Measurements from ENCODE around the gene FAM222A.

Gene FAM222A

DNA sequence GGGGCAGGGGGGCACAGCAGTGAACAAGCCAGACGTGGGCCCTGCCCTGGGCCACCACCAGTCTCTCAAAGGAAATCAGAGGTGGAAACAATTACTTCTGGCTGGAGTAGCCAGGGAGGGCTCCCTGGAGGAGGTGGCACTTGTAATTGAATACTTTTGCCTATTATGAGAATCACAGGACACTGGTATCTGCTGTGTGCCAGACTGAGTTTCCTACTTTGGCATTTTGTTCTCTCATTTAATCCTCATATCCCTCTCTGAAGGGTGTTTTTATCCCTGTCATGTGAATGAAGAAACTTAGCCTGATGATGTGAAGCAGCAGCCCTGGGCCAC lies 7.2 kb downstream of the FAM222A start:
- H3K27me3 Mint-ChIP-seq: peaks cover 11% of the 10 kb centered on the region
- no peaks in the 10 kb centered on the region for H3K36me3 Mint-ChIP-seq
- no peaks in the 10 kb centered on the region for H3K9me3 Mint-ChIP-seq
- H3K4me3 Mint-ChIP-seq: no peak overlapping the region
- DNase-seq (ENCODE audit: low spot score in 2 of 2): no peak
- no peaks in the 10 kb centered on the region for H3K4me1 Mint-ChIP-seq
- H3K27ac Mint-ChIP-seq: no peak overlapping the region
- ATAC-seq (ENCODE audit: low read depth): no peak

DNA sequence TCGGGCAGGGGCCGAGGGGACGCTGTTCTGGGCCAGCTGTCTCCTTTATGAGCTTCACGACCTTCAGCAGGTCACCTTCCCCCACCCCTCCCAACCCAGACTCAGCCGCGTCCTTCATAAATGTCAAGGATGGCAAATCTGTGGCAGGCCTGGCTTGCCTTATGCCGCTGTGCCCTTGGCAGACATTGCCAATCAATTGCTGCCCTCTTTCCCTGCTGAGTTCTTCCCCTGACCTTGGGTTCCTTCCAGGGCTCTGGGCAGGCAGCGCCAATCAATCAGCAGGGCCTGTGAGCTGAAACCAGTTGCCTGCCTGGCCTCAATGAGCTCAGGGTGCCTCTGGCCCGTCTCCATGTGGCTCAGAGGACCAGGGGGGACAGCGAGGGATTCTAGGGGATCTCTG lies 7.7 kb downstream of the FAM222A start:
- Mint-ChIP-seq H3K9me3 (no peaks in the 10 kb centered on the region), H3K27ac (no peak overlapping the region), H3K27me3 (peaks cover 11% of the 10 kb centered on the region), H3K4me3 (no peak overlapping the region), H3K4me1 (no peaks in the 10 kb centered on the region), H3K36me3 (no peaks in the 10 kb centered on the region)
- ATAC-seq (ENCODE audit: low read depth): no peak
- no peak for DNase-seq (ENCODE audit: low spot score in 2 of 2)

DNA sequence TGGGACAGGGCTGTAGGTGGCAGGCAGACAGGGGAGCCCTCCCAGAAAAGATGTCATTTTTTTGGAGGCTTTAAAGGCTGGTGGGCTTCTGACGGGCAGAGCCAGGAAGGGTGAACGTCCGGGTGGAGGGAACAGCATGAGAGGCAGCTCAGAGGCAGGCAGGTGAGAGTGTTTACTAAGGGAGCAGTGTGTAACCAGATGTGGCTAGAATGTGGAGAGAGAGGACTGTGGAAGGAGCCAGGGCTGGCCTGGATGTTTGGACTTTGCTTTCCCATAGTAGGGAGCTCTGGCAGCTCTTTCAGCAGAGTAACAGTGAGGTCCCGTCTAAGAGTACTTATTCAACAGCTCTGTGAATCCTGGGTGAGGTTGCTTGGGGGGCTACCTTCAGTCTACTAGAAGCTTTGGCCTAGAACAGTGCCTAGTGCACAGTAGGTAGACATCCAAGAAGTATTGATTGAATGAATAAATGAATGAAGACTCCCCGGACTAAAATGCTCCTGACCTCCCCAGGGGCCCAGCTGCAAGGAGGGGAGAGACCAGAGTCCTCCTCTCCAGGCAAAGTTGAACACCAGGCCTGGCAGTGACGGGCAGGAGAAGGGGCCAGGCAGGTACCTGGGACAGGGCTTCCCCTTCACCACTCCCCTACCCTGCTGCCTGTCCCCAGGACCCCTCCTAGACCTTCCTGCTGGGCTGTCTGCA lies 8.5 kb downstream of the FAM222A start:
- H3K4me1 Mint-ChIP-seq: no peaks in the 10 kb centered on the region
- H3K27me3 Mint-ChIP-seq: peaks cover 9% of the 10 kb centered on the region
- no peaks in the 10 kb centered on the region for H3K36me3 Mint-ChIP-seq
- H3K4me3 Mint-ChIP-seq: no peak overlapping the region
- no peak overlapping the region for H3K27ac Mint-ChIP-seq
- ATAC-seq (ENCODE audit: low read depth): no peak
- H3K9me3 Mint-ChIP-seq: no peaks in the 10 kb centered on the region
- no peak for DNase-seq (ENCODE audit: low spot score in 2 of 2)

DNA sequence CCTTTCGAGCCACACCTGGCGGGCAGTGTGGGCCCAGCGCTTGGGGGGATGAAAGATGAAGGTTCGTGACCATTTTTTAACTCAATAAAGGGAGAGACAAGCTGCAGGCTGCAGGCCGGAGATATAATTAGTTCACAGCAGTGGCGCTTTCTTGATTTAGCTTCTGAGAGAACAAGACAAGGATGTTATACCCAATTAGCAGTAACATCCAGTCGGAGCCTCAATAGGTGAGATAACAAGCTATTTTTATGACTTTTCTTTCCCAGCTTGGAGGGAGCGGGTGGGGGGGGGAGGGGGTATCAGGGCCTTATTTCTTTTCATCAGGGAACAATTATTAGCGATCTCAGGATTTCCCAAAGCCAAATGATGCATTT lies 9.1 kb downstream of the FAM222A start:
- Mint-ChIP-seq H3K27me3 (peaks cover 4% of the 10 kb centered on the region), H3K4me3 (no peak overlapping the region), H3K36me3 (no peaks in the 10 kb centered on the region), H3K4me1 (no peaks in the 10 kb centered on the region), H3K27ac (no peak overlapping the region), H3K9me3 (no peaks in the 10 kb centered on the region)
- DNase-seq (ENCODE audit: low spot score in 2 of 2) (no peak), ATAC-seq (ENCODE audit: low read depth) (no peak)

DNA sequence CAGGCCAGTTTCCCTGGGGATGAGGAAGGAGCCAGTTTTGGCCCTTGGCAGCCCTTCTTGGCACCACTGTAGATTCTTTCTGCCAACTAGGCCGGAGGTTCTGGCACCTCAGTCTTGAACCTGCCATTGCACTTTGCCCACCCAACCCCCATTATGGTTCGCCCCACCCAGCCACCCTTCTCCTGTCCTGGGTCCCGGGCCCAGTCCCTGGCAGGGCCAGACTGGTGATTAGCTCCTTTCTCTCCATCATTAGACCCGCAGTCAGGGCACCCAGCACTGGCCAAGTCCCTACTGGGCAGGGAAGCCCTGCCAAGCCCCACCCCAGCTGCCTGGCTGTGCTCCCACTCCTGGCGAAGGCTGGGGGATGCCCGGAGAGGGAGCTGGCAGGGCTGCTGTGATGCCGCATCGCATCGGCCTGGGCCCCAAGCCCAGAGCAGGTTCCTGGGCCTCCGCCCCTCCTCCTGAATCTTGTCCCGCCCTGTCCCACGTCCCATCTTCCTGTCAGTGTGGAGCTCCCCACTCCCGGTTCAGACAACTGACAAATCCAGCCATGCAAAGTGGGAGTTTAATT lies 9.8 kb downstream of the FAM222A start:
- H3K36me3 Mint-ChIP-seq: no peaks in the 10 kb centered on the region
- H3K27ac Mint-ChIP-seq: no peak overlapping the region
- H3K4me3 Mint-ChIP-seq: no peak overlapping the region
- ATAC-seq (ENCODE audit: low read depth): no peak
- no peak for DNase-seq (ENCODE audit: low spot score in 2 of 2)
- H3K9me3 Mint-ChIP-seq: no peaks in the 10 kb centered on the region
- peaks cover 3% of the 10 kb centered on the region for H3K27me3 Mint-ChIP-seq
- H3K4me1 Mint-ChIP-seq: no peaks in the 10 kb centered on the region

DNA sequence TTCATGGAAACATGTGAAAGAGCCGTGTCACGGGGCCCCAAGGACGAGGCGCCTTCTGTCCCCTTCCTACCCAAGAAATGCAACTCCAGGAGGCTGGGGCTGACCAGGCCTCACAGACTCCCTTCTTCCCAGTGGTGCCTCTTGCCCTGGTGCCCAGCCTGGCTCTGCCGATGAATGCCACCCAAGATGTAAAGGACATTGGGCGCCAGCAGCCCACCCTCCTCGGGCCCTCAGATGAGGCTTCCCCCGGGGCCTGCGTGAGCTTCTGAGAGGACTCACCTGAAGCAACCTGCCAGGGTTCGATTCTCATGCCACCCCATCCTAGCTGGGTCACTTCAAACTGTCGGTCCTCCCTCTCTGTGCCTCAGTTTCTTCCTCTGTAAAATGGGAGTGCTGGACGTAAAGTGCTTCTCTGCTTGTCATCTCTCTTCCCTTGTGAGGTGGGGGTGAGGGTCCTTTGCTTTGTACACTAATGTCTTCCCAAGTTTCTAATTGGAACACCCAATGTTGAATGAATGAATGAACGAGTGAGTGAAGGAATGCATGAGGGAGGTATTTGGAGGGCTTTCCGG lies 10.8 kb downstream of the FAM222A start:
- Mint-ChIP-seq H3K27ac (no peak overlapping the region), H3K9me3 (no peaks in the 10 kb centered on the region), H3K27me3 (peaks cover 2% of the 10 kb centered on the region), H3K4me3 (no peak overlapping the region), H3K4me1 (no peaks in the 10 kb centered on the region), H3K36me3 (no peaks in the 10 kb centered on the region)
- ATAC-seq (ENCODE audit: low read depth) (no peak), DNase-seq (ENCODE audit: low spot score in 2 of 2) (no peak)

DNA sequence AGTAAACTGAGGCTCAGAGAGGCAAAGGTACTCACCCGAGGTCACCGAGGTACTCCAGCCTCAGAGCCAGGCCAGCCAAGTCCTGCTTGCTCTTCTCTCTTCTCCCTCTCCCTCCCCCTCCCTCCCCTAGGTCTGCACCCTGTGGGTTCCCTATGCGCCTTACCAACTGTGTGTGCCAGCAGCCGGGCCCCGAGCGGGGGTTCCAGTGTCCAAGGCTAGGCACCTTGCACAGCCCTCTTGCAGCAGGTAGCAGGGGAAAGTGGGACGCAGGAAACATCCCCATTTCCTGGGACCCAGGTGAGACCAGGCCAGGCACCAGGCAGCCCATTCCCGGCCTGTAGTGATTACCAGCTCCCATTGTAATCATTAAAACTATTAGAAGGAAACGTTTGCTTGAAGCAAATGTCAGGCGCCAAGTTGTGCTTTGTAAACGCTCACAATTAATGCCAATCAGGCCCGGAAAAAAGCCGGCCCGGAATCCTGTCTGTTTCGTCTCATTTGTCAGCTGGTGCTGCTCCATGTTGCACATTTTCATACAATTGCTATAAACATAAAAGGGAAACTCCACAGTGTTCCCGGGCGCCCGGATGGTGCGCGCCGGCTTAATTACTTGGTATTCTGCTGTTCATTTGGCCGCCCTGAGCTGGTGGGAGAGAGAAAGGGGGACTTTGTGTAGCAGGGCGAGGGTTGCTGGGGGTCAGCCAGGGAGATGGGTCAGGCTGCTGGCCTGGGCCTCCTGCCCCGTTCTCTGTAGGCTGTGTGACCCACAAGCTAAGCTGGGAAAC lies 11.9 kb downstream of the FAM222A start:
- ATAC-seq (ENCODE audit: low read depth) (no peak), DNase-seq (ENCODE audit: low spot score in 2 of 2) (no peak)
- H3K36me3 Mint-ChIP-seq: no peaks in the 10 kb centered on the region
- no peak overlapping the region for H3K4me3 Mint-ChIP-seq
- no peaks in the 10 kb centered on the region for H3K9me3 Mint-ChIP-seq
- H3K27ac Mint-ChIP-seq: no peak overlapping the region
- H3K4me1 Mint-ChIP-seq: no peaks in the 10 kb centered on the region
- H3K27me3 Mint-ChIP-seq: no peaks in the 10 kb centered on the region

DNA sequence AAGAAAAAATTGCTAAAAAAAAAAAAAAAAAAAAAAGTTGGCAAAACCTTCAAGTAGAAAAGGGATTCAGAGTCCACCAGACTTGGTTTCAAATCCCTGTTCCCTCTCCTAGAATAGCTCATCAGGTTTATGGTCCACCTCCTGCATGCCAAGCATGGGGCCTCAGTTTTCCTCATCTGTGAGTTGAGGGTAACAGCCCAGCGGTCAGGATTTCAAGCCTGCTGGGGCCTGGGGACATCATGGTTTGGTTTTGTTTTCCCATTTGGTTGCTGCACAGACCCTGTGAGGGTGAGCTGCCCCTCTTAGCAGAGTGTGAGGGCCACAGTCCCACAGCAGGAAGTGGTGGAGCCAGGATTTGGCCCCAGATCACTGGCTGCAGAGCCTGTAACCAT lies 12.5 kb downstream of the FAM222A start:
- no peak for ATAC-seq (ENCODE audit: low read depth)

DNA sequence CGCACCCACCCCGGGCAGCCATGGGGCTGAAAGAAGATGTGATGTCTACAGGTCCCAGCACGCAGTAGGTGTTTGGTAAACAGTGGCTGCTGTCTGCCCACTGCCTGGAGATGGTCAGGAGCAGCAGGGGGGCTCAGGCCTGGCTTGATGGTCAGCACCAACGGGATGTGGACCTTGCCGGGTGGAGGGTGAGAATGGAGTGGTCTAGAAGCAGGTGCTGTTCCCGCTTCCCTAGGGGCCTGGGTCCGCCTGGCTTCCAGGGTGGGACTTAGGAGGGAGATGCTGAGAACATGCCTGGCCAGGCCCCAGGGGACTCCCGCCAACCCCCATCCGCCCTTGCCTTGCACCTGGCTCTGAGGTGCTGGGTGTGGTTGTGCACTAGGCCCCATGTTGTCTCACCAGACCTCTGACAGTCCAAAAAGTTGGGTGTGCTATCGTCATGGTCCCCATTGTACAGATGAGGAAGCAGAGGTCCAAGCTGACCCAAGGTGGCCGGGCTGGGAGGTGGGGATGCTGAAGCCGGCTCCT lies 12.9 kb downstream of the FAM222A start:
- Mint-ChIP-seq H3K4me1 (no peaks in the 10 kb centered on the region), H3K9me3 (no peaks in the 10 kb centered on the region), H3K27ac (no peak overlapping the region), H3K36me3 (no peaks in the 10 kb centered on the region), H3K27me3 (no peaks in the 10 kb centered on the region), H3K4me3 (no peak overlapping the region)
- ATAC-seq (ENCODE audit: low read depth): no peak
- no peak for DNase-seq (ENCODE audit: low spot score in 2 of 2)

More for the DNA sequence above, 12.5 kb downstream of the FAM222A start:
- H3K36me3 Mint-ChIP-seq: no peaks in the 10 kb centered on the region
- no peak overlapping the region for H3K4me3 Mint-ChIP-seq
- DNase-seq (ENCODE audit: low spot score in 2 of 2): no peak
- H3K27ac Mint-ChIP-seq: no peak overlapping the region
- H3K4me1 Mint-ChIP-seq: no peaks in the 10 kb centered on the region
- H3K27me3 Mint-ChIP-seq: no peaks in the 10 kb centered on the region
- H3K9me3 Mint-ChIP-seq: no peaks in the 10 kb centered on the region

DNA sequence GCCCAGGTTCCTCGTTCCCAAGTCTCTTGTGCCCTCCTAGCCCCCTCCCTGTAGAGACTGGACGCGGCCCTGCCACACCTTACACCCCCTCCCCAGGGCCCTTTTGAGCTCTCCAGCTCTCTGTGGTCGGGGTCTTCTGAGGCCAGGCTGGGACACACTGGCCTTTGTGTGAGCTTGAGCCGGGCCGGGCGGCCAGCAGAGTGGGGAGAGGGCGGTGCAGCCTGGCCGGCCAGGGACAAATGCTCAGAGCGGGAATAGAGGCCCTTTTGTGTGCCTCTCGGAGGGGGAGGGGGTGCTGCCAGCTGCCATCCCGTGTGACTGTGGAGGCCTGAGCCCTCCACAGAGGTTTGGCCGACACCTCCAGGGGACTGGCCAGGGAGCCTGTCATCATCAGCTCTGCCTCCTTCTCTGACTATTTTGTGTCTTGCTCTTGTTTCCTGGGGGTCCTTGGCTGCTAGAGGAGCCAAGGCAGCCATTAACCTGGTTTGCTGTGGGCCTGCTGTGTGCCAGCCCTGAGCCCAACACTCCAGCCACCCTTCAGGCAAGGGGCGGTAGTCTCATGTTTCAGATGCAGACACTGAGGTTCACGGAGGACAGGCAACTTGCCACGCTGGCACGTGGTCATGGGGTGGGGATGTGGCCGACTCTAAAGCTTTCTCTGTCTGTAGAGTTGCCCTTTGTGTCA lies 13.6 kb downstream of the FAM222A start:
- no peaks in the 10 kb centered on the region for H3K36me3 Mint-ChIP-seq
- H3K4me3 Mint-ChIP-seq: no peak overlapping the region
- no peaks in the 10 kb centered on the region for H3K27me3 Mint-ChIP-seq
- no peaks in the 10 kb centered on the region for H3K9me3 Mint-ChIP-seq
- no peak overlapping the region for H3K27ac Mint-ChIP-seq
- H3K4me1 Mint-ChIP-seq: no peaks in the 10 kb centered on the region
- DNase-seq (ENCODE audit: low spot score in 2 of 2): no peak
- no peak for ATAC-seq (ENCODE audit: low read depth)

DNA sequence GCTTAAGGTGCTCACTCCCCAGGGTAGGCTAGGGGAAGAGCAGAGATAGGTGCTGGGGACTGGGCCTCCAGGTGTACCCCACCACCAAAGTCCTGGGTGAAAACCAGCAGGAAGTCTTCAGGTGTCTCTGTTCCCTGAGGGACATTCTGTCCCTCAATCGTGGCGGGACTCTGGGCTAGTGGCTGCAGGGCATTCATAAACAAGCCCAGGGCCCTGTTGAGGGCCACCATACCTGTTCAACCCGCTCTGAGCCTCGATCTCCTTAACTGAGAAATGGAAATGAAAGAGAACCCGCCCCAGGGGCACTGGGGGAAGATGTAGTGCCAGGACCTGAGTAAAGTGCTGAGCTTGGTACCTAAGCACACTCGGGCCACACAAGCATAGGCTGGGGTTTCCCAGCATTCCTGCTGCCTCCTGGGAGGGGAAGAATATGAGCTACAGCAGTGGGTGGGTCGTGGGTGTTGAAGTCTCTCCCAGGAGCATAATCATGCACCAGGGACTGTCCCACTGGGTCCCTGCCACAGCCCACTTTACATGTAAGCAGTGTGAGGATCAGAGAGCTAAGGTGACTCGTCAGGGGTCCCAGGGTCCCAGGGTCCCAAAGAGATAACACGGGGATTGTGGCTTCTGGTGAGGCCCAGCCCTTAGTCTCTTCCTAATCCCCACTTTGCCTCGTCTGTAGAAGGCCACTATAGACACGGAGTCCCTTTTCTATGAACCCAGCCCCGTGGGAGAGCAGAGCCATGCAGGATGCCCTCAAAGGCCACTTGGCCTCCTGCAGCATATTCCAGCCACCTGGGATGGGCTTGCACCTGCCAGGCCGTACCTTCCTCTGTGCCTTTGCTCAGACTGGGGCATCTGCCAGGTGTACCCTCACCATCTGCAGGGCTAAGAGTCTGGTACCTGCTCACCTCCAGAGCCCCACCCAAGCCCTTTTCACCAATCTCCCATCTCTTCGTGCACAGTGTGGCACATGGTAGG lies 14.4 kb downstream of the FAM222A start:
- no peak overlapping the region for H3K4me3 Mint-ChIP-seq
- DNase-seq (ENCODE audit: low spot score in 2 of 2): no peak
- H3K36me3 Mint-ChIP-seq: no peaks in the 10 kb centered on the region
- H3K4me1 Mint-ChIP-seq: no peaks in the 10 kb centered on the region
- peaks cover 4% of the 10 kb centered on the region for H3K27me3 Mint-ChIP-seq
- ATAC-seq (ENCODE audit: low read depth): no peak
- H3K27ac Mint-ChIP-seq: no peak overlapping the region
- H3K9me3 Mint-ChIP-seq: no peaks in the 10 kb centered on the region

DNA sequence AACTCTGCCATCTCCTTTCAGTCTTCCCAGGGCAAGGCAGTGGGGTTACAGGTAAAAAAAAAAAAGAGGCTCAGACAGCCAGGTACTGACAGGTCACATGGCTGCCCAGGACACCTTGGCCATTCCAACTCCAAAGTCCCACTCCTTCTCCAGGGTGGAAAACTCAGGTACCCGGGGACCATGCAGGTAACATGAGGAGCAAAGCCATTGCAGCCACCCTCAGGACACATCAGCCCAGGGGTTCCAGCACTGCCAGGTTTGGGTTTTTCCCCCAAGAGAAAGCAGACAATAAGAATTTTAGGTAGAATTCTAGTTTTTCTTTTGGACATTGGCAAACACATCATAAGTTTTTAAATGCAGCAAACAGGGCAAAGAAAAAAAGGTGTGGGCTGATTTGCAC lies 15.3 kb downstream of the FAM222A start:
- Mint-ChIP-seq H3K27ac (no peak overlapping the region), H3K9me3 (no peaks in the 10 kb centered on the region), H3K4me1 (no peaks in the 10 kb centered on the region), H3K36me3 (no peaks in the 10 kb centered on the region), H3K27me3 (peaks cover 6% of the 10 kb centered on the region), H3K4me3 (no peak overlapping the region)
- DNase-seq (ENCODE audit: low spot score in 2 of 2) (no peak), ATAC-seq (ENCODE audit: low read depth) (no peak)

DNA sequence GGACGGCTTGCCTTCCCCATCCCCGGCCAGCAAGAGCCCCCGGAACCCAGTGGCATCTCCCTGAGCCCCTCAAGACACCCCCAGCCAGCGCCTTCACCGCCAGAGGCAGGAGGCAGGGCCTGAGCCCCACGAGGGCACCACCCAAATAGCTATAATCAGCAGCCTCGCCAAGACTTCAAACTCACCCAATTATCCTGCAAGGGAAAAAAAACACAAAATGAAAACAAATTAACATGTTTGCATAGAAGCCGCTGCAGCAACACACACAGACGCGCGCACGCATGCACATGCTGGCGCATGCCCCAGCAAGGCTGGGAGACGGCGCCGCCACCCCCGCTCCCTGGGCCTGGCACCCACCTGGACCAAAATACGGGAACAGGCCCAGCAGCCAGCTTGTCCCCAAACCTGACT lies 15.8 kb downstream of the FAM222A start:
- ATAC-seq (ENCODE audit: low read depth): no peak
- H3K4me1 Mint-ChIP-seq: no peaks in the 10 kb centered on the region
- H3K9me3 Mint-ChIP-seq: no peaks in the 10 kb centered on the region
- peaks cover 6% of the 10 kb centered on the region for H3K27me3 Mint-ChIP-seq
- no peak for DNase-seq (ENCODE audit: low spot score in 2 of 2)
- no peak overlapping the region for H3K27ac Mint-ChIP-seq
- H3K4me3 Mint-ChIP-seq: no peak overlapping the region
- H3K36me3 Mint-ChIP-seq: no peaks in the 10 kb centered on the region
